Skeletal muscle satellite cell (primary cell): ENCODE data around the gene METAP2.

Experiments
- H3K27me3 ChIP-seq: 2 replicates; pipeline ENCODE4 v1.7.0; 2013; ENCODE audit warnings: low read length; ENCODE audit not compliant: control insufficient read depth, insufficient read depth
- H3K36me3 ChIP-seq: 2 replicates; pipeline ENCODE4 v1.7.0; 2013; ENCODE audit warnings: mild to moderate bottlenecking, control low read depth, low read length; ENCODE audit not compliant: insufficient read depth
- H3K4me1 ChIP-seq: 2 replicates; pipeline ENCODE4 v1.7.0; 2013; ENCODE audit warnings: low read length; ENCODE audit not compliant: control insufficient read depth, insufficient read depth
- H3K4me2 ChIP-seq: 2 replicates; pipeline ENCODE4 v1.7.0; 2013; ENCODE audit warnings: mild to moderate bottlenecking, low read length
- H3K4me3 ChIP-seq: 2 replicates; pipeline ENCODE4 v1.7.0; 2013; ENCODE audit warnings: low read length
- H3K9ac ChIP-seq: 2 replicates; pipeline ENCODE4 v1.7.0; 2013; ENCODE audit warnings: mild to moderate bottlenecking, low read depth, low read length, moderate library complexity
- H3K9me3 ChIP-seq: replicated peaks from 2 replicates; pipeline ENCODE4 v1.7.0; 2013; ENCODE audit warnings: mild to moderate bottlenecking, control low read depth, low read length

The METAP2 gene

GRCh38 chr12:95492462-95492861, 18.5 kb downstream of the METAP2 start:
- no peak overlapping the region for H3K9ac ChIP-seq
- H3K36me3 ChIP-seq: peaks cover 54% of the 10 kb centered on the region
- no peaks in the 10 kb centered on the region for H3K4me1 ChIP-seq
- H3K4me2 ChIP-seq: no peak overlapping the region
- H3K9me3 ChIP-seq: no peaks in the 10 kb centered on the region
- no peak overlapping the region for H3K4me3 ChIP-seq
- no peaks in the 10 kb centered on the region for H3K27me3 ChIP-seq

GRCh38 chr12:95494888-95495287, 20.9 kb downstream of the METAP2 start:
- no peak overlapping the region for H3K4me2 ChIP-seq
- no peak overlapping the region for H3K9ac ChIP-seq
- no peak overlapping the region for H3K4me3 ChIP-seq
- H3K27me3 ChIP-seq: no peaks in the 10 kb centered on the region
- peaks cover 71% of the 10 kb centered on the region for H3K36me3 ChIP-seq
- H3K4me1 ChIP-seq: no peaks in the 10 kb centered on the region
- H3K9me3 ChIP-seq: no peaks in the 10 kb centered on the region

GRCh38 chr12:95495433-95495832, 21.5 kb downstream of the METAP2 start:
- no peaks in the 10 kb centered on the region for H3K27me3 ChIP-seq
- peaks cover 72% of the 10 kb centered on the region for H3K36me3 ChIP-seq
- no peak overlapping the region for H3K4me2 ChIP-seq
- H3K4me3 ChIP-seq: no peak overlapping the region
- no peaks in the 10 kb centered on the region for H3K9me3 ChIP-seq
- H3K4me1 ChIP-seq: no peaks in the 10 kb centered on the region
- H3K9ac ChIP-seq: no peak overlapping the region

GRCh38 chr12:95497031-95497430, 23.1 kb downstream of the METAP2 start:
- H3K9ac ChIP-seq: no peak overlapping the region
- no peak overlapping the region for H3K4me2 ChIP-seq

DNA sequence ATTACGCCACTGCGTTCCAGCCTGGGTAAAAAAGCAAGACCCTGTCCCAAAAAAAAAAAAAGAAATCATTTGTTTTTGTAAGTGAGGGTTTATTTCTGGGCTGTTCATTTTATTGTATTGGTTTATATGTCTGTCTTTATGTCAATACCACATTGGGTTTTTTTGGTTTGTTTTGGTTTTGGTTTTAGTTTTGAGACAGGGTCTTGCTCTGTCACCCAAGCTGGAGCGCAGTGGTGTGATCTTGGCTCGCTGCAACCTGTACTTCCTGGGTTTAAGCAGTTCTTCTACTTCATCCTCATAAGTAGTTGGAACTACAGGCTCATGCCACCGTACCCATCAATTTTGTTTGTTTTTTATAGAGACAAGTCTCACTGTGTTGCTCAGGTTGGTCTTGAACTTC, 25.0 kb downstream of the METAP2 start:
- H3K9me3 ChIP-seq: no peaks in the 10 kb centered on the region
- no peaks in the 10 kb centered on the region for H3K4me1 ChIP-seq
- peaks cover 70% of the 10 kb centered on the region for H3K36me3 ChIP-seq
- no peaks in the 10 kb centered on the region for H3K27me3 ChIP-seq
- no peak overlapping the region for H3K4me2 ChIP-seq
- H3K9ac ChIP-seq: no peak overlapping the region
- H3K4me3 ChIP-seq: no peak overlapping the region

More at GRCh38 chr12:95497031-95497430, 23.1 kb downstream of the METAP2 start:
- Histone ChIP-seq H3K27me3 (no peaks in the 10 kb centered on the region), H3K36me3 (peaks cover 63% of the 10 kb centered on the region), H3K9me3 (no peaks in the 10 kb centered on the region), H3K4me1 (no peaks in the 10 kb centered on the region), H3K4me3 (no peak overlapping the region)

GRCh38 chr12:95499772-95500171, 25.8 kb downstream of the METAP2 start:
- H3K4me2 ChIP-seq: no peak overlapping the region
- H3K27me3 ChIP-seq: no peaks in the 10 kb centered on the region
- H3K9me3 ChIP-seq: no peaks in the 10 kb centered on the region
- no peak overlapping the region for H3K9ac ChIP-seq
- peaks cover 70% of the 10 kb centered on the region for H3K36me3 ChIP-seq
- no peaks in the 10 kb centered on the region for H3K4me1 ChIP-seq
- no peak overlapping the region for H3K4me3 ChIP-seq

- Histone ChIP-seq H3K36me3 (peaks cover 56% of the 10 kb centered on the region), H3K4me1 (no peaks in the 10 kb centered on the region), H3K9ac (no peak overlapping the region), H3K4me3 (no peak overlapping the region), H3K4me2 (no peak overlapping the region), H3K27me3 (no peaks in the 10 kb centered on the region), H3K9me3 (no peaks in the 10 kb centered on the region)
Measured at GRCh38 chr12:95504140-95504539, 30.2 kb downstream of the METAP2 start.

DNA sequence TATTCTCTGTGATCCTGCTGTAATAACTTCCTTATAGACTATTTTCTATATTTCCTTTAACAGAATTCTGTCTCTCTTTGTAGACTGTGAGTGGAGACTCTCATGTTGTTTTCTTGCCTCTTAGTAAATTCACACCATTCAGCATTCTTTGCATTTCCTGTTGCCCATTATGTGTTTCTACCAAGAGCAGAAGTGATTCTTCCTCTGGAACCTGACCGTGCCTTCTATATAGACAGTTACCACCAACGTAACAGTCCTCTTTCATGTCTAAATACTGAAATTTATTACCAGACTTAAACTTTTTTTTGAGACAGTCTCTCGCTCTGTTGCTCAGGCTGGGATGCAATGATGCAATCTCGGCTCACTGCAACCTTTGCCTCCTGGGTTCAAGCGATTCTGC, 31.1 kb downstream of the METAP2 start:
- Histone ChIP-seq H3K4me1 (no peaks in the 10 kb centered on the region), H3K9ac (no peak overlapping the region), H3K27me3 (no peaks in the 10 kb centered on the region), H3K4me3 (no peak overlapping the region), H3K36me3 (peaks cover 52% of the 10 kb centered on the region), H3K9me3 (no peaks in the 10 kb centered on the region), H3K4me2 (no peak overlapping the region)

- Histone ChIP-seq H3K4me3 (no peak overlapping the region), H3K27me3 (no peaks in the 10 kb centered on the region), H3K4me1 (no peaks in the 10 kb centered on the region), H3K4me2 (no peak overlapping the region), H3K9ac (no peak overlapping the region), H3K9me3 (no peaks in the 10 kb centered on the region), H3K36me3 (peaks cover 63% of the 10 kb centered on the region)
Measured at GRCh38 chr12:95506707-95507523, 33.0 kb downstream of the METAP2 start.

- H3K9ac ChIP-seq: no peak overlapping the region
- peaks cover 71% of the 10 kb centered on the region for H3K36me3 ChIP-seq
- H3K4me2 ChIP-seq: no peak overlapping the region
- H3K27me3 ChIP-seq: no peaks in the 10 kb centered on the region
- H3K4me3 ChIP-seq: no peak overlapping the region
- H3K9me3 ChIP-seq: no peaks in the 10 kb centered on the region
- no peaks in the 10 kb centered on the region for H3K4me1 ChIP-seq
Measured at GRCh38 chr12:95509300-95509699, 35.3 kb downstream of the METAP2 start.

- H3K4me2 ChIP-seq: no peak overlapping the region
- no peak overlapping the region for H3K9ac ChIP-seq
- H3K4me3 ChIP-seq: no peak overlapping the region
- H3K27me3 ChIP-seq: no peaks in the 10 kb centered on the region
- H3K9me3 ChIP-seq: no peaks in the 10 kb centered on the region
- no peaks in the 10 kb centered on the region for H3K4me1 ChIP-seq
- peaks cover 65% of the 10 kb centered on the region for H3K36me3 ChIP-seq
Measured at GRCh38 chr12:95511977-95512376, 38.0 kb downstream of the METAP2 start.

GRCh38 chr12:95513599-95513998, 39.6 kb downstream of the METAP2 start:
- no peaks in the 10 kb centered on the region for H3K4me1 ChIP-seq
- H3K4me3 ChIP-seq: no peak overlapping the region
- peaks cover 55% of the 10 kb centered on the region for H3K36me3 ChIP-seq
- no peak overlapping the region for H3K9ac ChIP-seq
- no peak overlapping the region for H3K4me2 ChIP-seq
- H3K9me3 ChIP-seq: no peaks in the 10 kb centered on the region
- H3K27me3 ChIP-seq: no peaks in the 10 kb centered on the region
